ENCODE results near the gene ANKRD35. TPM values are rescaled to one million over a fixed set of nuclear protein-coding genes. Genes with fewer than 3 reads are reported as not detected.

ANKRD35 gene
- total and polyA plus RNA-seq, 9 of the 15 experiments (the other 6 are each of a cell fraction or from before 2014, with no cell fraction given): 0.07 to 0.14 (median 0.07) TPM; not detected in 5

GRCh38 chr1:145927063-145927886, 41.6 kb upstream of the ANKRD35 start, which contains the start of gene RBM8A (continued):
- TF ChIP-seq, protein P1, sequence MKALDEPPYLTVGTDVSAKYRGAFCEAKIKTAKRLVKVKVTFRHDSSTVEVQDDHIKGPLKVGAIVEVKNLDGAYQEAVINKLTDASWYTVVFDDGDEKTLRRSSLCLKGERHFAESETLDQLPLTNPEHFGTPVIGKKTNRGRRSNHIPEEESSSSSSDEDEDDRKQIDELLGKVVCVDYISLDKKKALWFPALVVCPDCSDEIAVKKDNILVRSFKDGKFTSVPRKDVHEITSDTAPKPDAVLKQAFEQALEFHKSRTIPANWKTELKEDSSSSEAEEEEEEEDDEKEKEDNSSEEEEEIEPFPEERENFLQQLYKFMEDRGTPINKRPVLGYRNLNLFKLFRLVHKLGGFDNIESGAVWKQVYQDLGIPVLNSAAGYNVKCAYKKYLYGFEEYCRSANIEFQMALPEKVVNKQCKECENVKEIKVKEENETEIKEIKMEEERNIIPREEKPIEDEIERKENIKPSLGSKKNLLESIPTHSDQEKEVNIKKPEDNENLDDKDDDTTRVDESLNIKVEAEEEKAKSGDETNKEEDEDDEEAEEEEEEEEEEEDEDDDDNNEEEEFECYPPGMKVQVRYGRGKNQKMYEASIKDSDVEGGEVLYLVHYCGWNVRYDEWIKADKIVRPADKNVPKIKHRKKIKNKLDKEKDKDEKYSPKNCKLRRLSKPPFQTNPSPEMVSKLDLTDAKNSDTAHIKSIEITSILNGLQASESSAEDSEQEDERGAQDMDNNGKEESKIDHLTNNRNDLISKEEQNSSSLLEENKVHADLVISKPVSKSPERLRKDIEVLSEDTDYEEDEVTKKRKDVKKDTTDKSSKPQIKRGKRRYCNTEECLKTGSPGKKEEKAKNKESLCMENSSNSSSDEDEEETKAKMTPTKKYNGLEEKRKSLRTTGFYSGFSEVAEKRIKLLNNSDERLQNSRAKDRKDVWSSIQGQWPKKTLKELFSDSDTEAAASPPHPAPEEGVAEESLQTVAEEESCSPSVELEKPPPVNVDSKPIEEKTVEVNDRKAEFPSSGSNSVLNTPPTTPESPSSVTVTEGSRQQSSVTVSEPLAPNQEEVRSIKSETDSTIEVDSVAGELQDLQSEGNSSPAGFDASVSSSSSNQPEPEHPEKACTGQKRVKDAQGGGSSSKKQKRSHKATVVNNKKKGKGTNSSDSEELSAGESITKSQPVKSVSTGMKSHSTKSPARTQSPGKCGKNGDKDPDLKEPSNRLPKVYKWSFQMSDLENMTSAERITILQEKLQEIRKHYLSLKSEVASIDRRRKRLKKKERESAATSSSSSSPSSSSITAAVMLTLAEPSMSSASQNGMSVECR (CRISPR knock-in tag; IDR thresholded peaks at IDR 0.05): peak; percentile 69; the same call in 1 of the 2 replicates
- TF ChIP-seq, protein P2, sequence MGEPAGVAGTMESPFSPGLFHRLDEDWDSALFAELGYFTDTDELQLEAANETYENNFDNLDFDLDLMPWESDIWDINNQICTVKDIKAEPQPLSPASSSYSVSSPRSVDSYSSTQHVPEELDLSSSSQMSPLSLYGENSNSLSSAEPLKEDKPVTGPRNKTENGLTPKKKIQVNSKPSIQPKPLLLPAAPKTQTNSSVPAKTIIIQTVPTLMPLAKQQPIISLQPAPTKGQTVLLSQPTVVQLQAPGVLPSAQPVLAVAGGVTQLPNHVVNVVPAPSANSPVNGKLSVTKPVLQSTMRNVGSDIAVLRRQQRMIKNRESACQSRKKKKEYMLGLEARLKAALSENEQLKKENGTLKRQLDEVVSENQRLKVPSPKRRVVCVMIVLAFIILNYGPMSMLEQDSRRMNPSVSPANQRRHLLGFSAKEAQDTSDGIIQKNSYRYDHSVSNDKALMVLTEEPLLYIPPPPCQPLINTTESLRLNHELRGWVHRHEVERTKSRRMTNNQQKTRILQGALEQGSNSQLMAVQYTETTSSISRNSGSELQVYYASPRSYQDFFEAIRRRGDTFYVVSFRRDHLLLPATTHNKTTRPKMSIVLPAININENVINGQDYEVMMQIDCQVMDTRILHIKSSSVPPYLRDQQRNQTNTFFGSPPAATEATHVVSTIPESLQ (CRISPR knock-in tag; IDR thresholded peaks at IDR 0.05): peak; percentile 83; the same call in 1 of the 2 replicates
- TF ChIP-seq BACH1 (tag; IDR thresholded peaks at IDR 0.05) (peak; percentile 21; the same call in 1 of the 2 replicates), POLR2H (tag; IDR thresholded peaks at IDR 0.05; ENCODE audit: low read depth) (peak; percentile 97), ESRRA (IDR thresholded peaks at IDR 0.05; ENCODE audit: borderline replicate concordance, low read depth) (peak; percentile 66; the same call in 1 of the 2 replicates), POLR2AphosphoS5 (IDR thresholded peaks at IDR 0.05; ENCODE audit: control insufficient read depth, insufficient read depth, low read depth, low read length) (peak; percentile 89), TAF1 (IDR thresholded peaks at IDR 0.05; ENCODE audit: control insufficient read depth, extremely low read depth, insufficient read depth, low read length, severe bottlenecking) (peak; percentile 85), ZC3H11A (IDR thresholded peaks at IDR 0.05; ENCODE audit: low read depth, low read length) (peak; percentile 98), ZNF584 (CRISPR knock-in tag; IDR thresholded peaks at IDR 0.05; ENCODE audit: low read depth) (no peak), PATZ1 (CRISPR knock-in tag; IDR thresholded peaks at IDR 0.05; ENCODE audit: borderline replicate concordance) (0 out of 2 replicates have a peak, but pooled peaks have one; percentile 8), ZNF175 (CRISPR knock-in tag; IDR thresholded peaks at IDR 0.05; ENCODE audit: low read depth) (peak; percentile 69; the same call in 1 of the 2 replicates), E2F3 (CRISPR knock-in tag; IDR thresholded peaks at IDR 0.05) (no peak), HLTF (IDR thresholded peaks at IDR 0.05) (peak; percentile 98), STAG1 (CRISPR knock-in tag; IDR thresholded peaks at IDR 0.05; ENCODE audit: borderline replicate concordance) (no peak), FOSL1 (tag; conservative IDR thresholded peaks at IDR 0.05) (peak; percentile 58), RCOR1 (IDR thresholded peaks at IDR 0.05; ENCODE audit: borderline replicate concordance in 1 of 2, low read depth in 2 of 2, low read length in 2 of 2) (peak in 1 of 2 experiments; percentile 52; a peak in 1 of 4 replicates)
